Right atrium auricular region (tissue), 2 donors: ENCODE data around the gene AKIRIN2. TPM values are rescaled to one million over a fixed set of nuclear protein-coding genes. Genes with fewer than 3 reads are reported as not detected.

Source experiments
- DNase-seq: peaks from one replicate; pipeline ENCODE4 v3.0.0-alpha.2; 2019; ENCODE audit warnings: low spot score
- H3K27ac ChIP-seq, 2 donors: fragments of 200-600 bp; sonication (generic); 1 replicate in 1 of 2; 2 replicates in 1 of 2; pipeline ENCODE4 v1.5.1; 2016 to 2019
- H3K27me3 ChIP-seq, 2 donors: fragments of 200-600 bp; sonication (generic); one replicate each; pipeline versions ENCODE4 v1.5.1 to v1.6.0; 2017 to 2019
- H3K36me3 ChIP-seq: fragments of 200-600 bp; sonication (generic); one replicate; pipeline ENCODE4 v1.5.1; 2016
- H3K4me1 ChIP-seq, 2 donors: fragments of 200-600 bp; sonication (generic); one replicate each; pipeline versions ENCODE4 v1.5.1 to v1.6.0; 2017 to 2019
- H3K4me3 ChIP-seq, 2 donors: fragments of 200-600 bp; sonication (generic); 1 replicate in 1 of 2; 2 replicates in 1 of 2; pipeline ENCODE4 v1.5.1; 2017 to 2019; ENCODE audit warnings: mild to moderate bottlenecking in 1 of 2, moderate library complexity in 1 of 2
- H3K9me3 ChIP-seq, 2 donors: fragments of 200-600 bp; sonication (generic); one replicate each; pipeline ENCODE4 v1.5.1; 2019
- total RNA-seq, 2 donors: library from RNA; depleted of rRNA; stranded (reverse); fragments of >200 nt; gene quantifications; one replicate each; pipeline ENCODE4 v1.1.0, GENCODE V29; 2016
- TF ChIP-seq, protein P1 (sequence below), 2 donors: fragments of 200-600 bp; sonication (generic); IDR thresholded peaks; one replicate each; pipeline ENCODE4 v1.5.1; 2019; ENCODE audit warnings: antibody characterized with exemption in 2 of 2

Gene AKIRIN2
- total RNA-seq, 2 donors from 2014 or later = 27.2 to 29.4 TPM

GRCh38 chr6:87641065-87641692, 60.9 kb downstream of the AKIRIN2 start:
- no peaks in the 10 kb centered on the region for H3K27me3 ChIP-seq
- TF ChIP-seq, protein P1, sequence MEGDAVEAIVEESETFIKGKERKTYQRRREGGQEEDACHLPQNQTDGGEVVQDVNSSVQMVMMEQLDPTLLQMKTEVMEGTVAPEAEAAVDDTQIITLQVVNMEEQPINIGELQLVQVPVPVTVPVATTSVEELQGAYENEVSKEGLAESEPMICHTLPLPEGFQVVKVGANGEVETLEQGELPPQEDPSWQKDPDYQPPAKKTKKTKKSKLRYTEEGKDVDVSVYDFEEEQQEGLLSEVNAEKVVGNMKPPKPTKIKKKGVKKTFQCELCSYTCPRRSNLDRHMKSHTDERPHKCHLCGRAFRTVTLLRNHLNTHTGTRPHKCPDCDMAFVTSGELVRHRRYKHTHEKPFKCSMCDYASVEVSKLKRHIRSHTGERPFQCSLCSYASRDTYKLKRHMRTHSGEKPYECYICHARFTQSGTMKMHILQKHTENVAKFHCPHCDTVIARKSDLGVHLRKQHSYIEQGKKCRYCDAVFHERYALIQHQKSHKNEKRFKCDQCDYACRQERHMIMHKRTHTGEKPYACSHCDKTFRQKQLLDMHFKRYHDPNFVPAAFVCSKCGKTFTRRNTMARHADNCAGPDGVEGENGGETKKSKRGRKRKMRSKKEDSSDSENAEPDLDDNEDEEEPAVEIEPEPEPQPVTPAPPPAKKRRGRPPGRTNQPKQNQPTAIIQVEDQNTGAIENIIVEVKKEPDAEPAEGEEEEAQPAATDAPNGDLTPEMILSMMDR (IDR thresholded peaks at IDR 0.05) = no peak
- H3K4me3 ChIP-seq = no peak overlapping the region
- peaks cover 11% of the 10 kb centered on the region for H3K36me3 ChIP-seq
- H3K27ac ChIP-seq = no peak overlapping the region
- no peaks in the 10 kb centered on the region for H3K9me3 ChIP-seq
- H3K4me1 ChIP-seq = no peaks in the 10 kb centered on the region
- DNase-seq = no peak

DNA sequence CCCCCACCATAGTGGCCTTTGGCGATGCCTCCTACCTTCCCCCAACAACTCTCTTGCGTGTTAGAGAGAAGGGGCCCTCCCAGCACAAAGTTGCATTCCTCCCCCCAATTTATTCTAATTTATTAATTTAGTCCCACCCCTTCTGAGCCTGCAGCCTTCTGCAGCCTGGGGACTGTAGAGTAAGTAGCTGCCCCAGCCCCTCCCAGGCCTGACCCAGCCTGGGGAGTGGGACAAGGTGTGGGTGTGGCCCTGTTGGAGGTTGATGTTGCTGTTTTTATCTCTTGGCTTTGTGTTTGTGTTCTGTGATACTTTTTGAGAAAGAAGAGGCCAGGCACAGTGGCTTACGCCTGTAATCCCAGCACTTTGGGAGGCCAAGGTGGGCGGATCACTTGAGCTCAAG, 62.7 kb downstream of the AKIRIN2 start:
- no peak overlapping the region for H3K4me3 ChIP-seq

GRCh38 chr6:87637106-87637505, 64.9 kb downstream of the AKIRIN2 start:
- no peaks in the 10 kb centered on the region for H3K4me1 ChIP-seq
- H3K27ac ChIP-seq = no peak overlapping the region
- H3K36me3 ChIP-seq = peaks cover 16% of the 10 kb centered on the region
- H3K9me3 ChIP-seq = no peaks in the 10 kb centered on the region
- TF ChIP-seq, protein P1 (IDR thresholded peaks at IDR 0.05) = no peak
- H3K27me3 ChIP-seq = no peaks in the 10 kb centered on the region
- no peak for DNase-seq
- H3K4me3 ChIP-seq = no peak overlapping the region

More for the DNA sequence above, 62.7 kb downstream of the AKIRIN2 start:
- H3K4me1 ChIP-seq = no peaks in the 10 kb centered on the region
- TF ChIP-seq, protein P1 (IDR thresholded peaks at IDR 0.05) = no peak
- peaks cover 11% of the 10 kb centered on the region for H3K36me3 ChIP-seq
- H3K9me3 ChIP-seq = no peaks in the 10 kb centered on the region
- no peak for DNase-seq
- H3K27ac ChIP-seq = no peak overlapping the region
- H3K27me3 ChIP-seq = no peaks in the 10 kb centered on the region

GRCh38 chr6:87636315-87636714, 65.7 kb downstream of the AKIRIN2 start:
- Histone ChIP-seq H3K36me3 (peaks cover 16% of the 10 kb centered on the region), H3K4me3 (no peak overlapping the region), H3K27me3 (no peaks in the 10 kb centered on the region), H3K4me1 (no peaks in the 10 kb centered on the region), H3K27ac (no peak overlapping the region), H3K9me3 (no peaks in the 10 kb centered on the region)
- DNase-seq = no peak
- TF ChIP-seq, protein P1 (IDR thresholded peaks at IDR 0.05) = no peak

GRCh38 chr6:87633851-87634250, 68.2 kb downstream of the AKIRIN2 start:
- Histone ChIP-seq H3K4me3 (no peak overlapping the region), H3K9me3 (no peaks in the 10 kb centered on the region), H3K27me3 (no peaks in the 10 kb centered on the region), H3K36me3 (peaks cover 16% of the 10 kb centered on the region), H3K4me1 (peaks cover 0 to 8% of the 10 kb centered on the region in 2 donors), H3K27ac (no peak overlapping the region)
- TF ChIP-seq, protein P1 (IDR thresholded peaks at IDR 0.05) = no peak
- no peak for DNase-seq

DNA sequence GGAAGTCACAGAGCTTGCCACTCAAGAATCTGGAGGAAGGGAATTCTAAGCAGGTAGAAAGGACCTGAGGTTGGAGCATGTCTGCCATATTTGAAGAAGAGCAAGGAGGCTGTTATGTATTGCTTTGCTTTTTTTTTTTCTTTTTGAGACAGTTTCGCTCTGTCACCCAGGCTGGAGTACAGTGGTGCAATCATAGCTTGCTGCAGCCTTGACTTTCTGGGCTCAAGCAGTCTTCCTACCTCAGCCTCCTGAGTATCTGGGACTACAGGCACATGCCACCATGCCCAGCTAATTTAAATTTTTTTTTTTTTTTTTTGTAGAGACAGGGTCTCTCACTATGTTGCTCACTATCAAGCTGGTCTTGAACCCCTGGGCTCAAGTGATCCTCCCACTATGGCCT, 71.3 kb downstream of the AKIRIN2 start:
- H3K36me3 ChIP-seq = peaks cover 5% of the 10 kb centered on the region
- peaks cover 0 to 8% of the 10 kb centered on the region in 2 donors for H3K4me1 ChIP-seq
- DNase-seq = no peak
- no peak overlapping the region for H3K27ac ChIP-seq
- H3K4me3 ChIP-seq = no peak overlapping the region
- no peaks in the 10 kb centered on the region for H3K27me3 ChIP-seq
- TF ChIP-seq, protein P1 (IDR thresholded peaks at IDR 0.05) = no peak
- H3K9me3 ChIP-seq = no peaks in the 10 kb centered on the region
